Kidney tubule cell (primary cell): Measurements from ENCODE around the gene QSOX1.
A peak's percentile ranks its signal among the peaks of the same experiment; 100 is the strongest.
"Not testable (repeated sequence)": the region's sequence is repeated elsewhere in the genome, so short reads cannot be mapped to it uniquely, and the experiment has no call there.

Experiments
- DNase-seq: peaks from one replicate; pipeline ENCODE4 v3.0.0-alpha.2; 2018; ENCODE audit warnings: low spot score

Gene QSOX1

GRCh38 chr1:180188684-180189175 lies 34.1 kb downstream of the QSOX1 start:
- DNase-seq = no peak

- DNase-seq = no peak
Measured at GRCh38 chr1:180190091-180190490, 35.4 kb downstream of the QSOX1 start.

GRCh38 chr1:180192172-180192571 lies 37.5 kb downstream of the QSOX1 start:
- no peak for DNase-seq

- DNase-seq = no peak
Measured at GRCh38 chr1:180193141-180194047, 38.7 kb downstream of the QSOX1 start.

GRCh38 chr1:180194048-180194425 lies 39.4 kb downstream of the QSOX1 start:
- no peak for DNase-seq

GRCh38 chr1:180194546-180195207 lies 40.0 kb downstream of the QSOX1 start:
- DNase-seq = no peak

- DNase-seq = no peak
Measured at GRCh38 chr1:180195401-180195800, 40.7 kb downstream of the QSOX1 start.

GRCh38 chr1:180195916-180196315 lies 41.2 kb downstream of the QSOX1 start:
- DNase-seq = no peak

GRCh38 chr1:180196436-180197003 lies 41.9 kb downstream of the QSOX1 start:
- DNase-seq = no peak

GRCh38 chr1:180197231-180197630 lies 42.6 kb downstream of the QSOX1 start:
- no peak for DNase-seq

- DNase-seq = no peak
Measured at GRCh38 chr1:180198196-180198595, 43.5 kb downstream of the QSOX1 start.

- DNase-seq = no peak
Measured at GRCh38 chr1:180198611-180199010, 43.9 kb downstream of the QSOX1 start.

GRCh38 chr1:180199018-180199417 lies 44.3 kb downstream of the QSOX1 start:
- DNase-seq = no peak

GRCh38 chr1:180201451-180202200 lies 47.0 kb downstream of the QSOX1 start:
- no peak for DNase-seq

- not testable (repeated sequence) for DNase-seq
Measured at GRCh38 chr1:180202588-180202987, 47.9 kb downstream of the QSOX1 start.

GRCh38 chr1:180204231-180204630 lies 49.6 kb downstream of the QSOX1 start:
- DNase-seq = no peak

GRCh38 chr1:180206581-180206980 lies 51.9 kb downstream of the QSOX1 start:
- DNase-seq = no peak

GRCh38 chr1:180208264-180208663 lies 53.6 kb downstream of the QSOX1 start:
- DNase-seq = no peak

- DNase-seq = peak; percentile 40
Measured at GRCh38 chr1:180210008-180210620, 55.4 kb downstream of the QSOX1 start.

GRCh38 chr1:180211156-180211859 lies 56.6 kb downstream of the QSOX1 start:
- no peak for DNase-seq

GRCh38 chr1:180211860-180212229 lies 57.2 kb downstream of the QSOX1 start:
- peak; percentile 33 for DNase-seq
